Keratinocyte (primary cell): ENCODE data around the gene GPR153. TPM values are rescaled to one million over a fixed set of nuclear protein-coding genes. Genes with fewer than 3 reads are reported as not detected.

Experiments
- DNase-seq: peaks from one replicate; pipeline ENCODE4 v3.0.0-alpha.2; 2011; ENCODE audit warnings: low read depth, missing footprints, low spot score
- FAIRE-seq: peaks from 2 replicates; lab custom pipeline; 2011; peaks lifted over from hg19 to GRCh38; lab: Jason Lieb, UNC
- H2AFZ ChIP-seq: 2 replicates; pipeline ENCODE4 v1.6.0; 2012; ENCODE audit warnings: low read length, control low read depth, inconsistent platforms; ENCODE audit not compliant: control insufficient read depth
- H3K27ac ChIP-seq: 2 replicates; pipeline ENCODE4 v1.5.1; 2011; ENCODE audit warnings: low read length; ENCODE audit not compliant: control insufficient read depth, insufficient read depth
- H3K27me3 ChIP-seq: 3 replicates; pipeline ENCODE4 v1.6.0; 2011; ENCODE audit warnings: low read length; ENCODE audit not compliant: control insufficient read depth, insufficient read depth; ENCODE audit errors: extremely low read depth
- H3K36me3 ChIP-seq, 2 experiments: 2 replicates in 1 of 2; 3 replicates in 1 of 2; pipeline ENCODE4 v1.5.1; 2011; ENCODE audit warnings: low read length in 2 of 2, mild to moderate bottlenecking in 1 of 2; ENCODE audit not compliant: control insufficient read depth in 2 of 2, insufficient read depth in 2 of 2; ENCODE audit errors: extremely low read depth in 1 of 2
- H3K4me1 ChIP-seq: 3 replicates; pipeline ENCODE4 v1.5.1; 2011; ENCODE audit warnings: low read length; ENCODE audit not compliant: control insufficient read depth, insufficient read depth; ENCODE audit errors: extremely low read depth
- H3K4me2 ChIP-seq: 3 replicates; pipeline ENCODE4 v1.6.0; 2011; ENCODE audit warnings: low read depth, low read length; ENCODE audit not compliant: control insufficient read depth, insufficient read depth; ENCODE audit errors: extremely low read depth
- H3K4me3 ChIP-seq, 3 experiments: fragments of 200-600 bp in 1 of 3; sonication (generic) in 1 of 3; 2 replicates in 2 of 3; 3 replicates in 1 of 3; pipeline ENCODE4 v1.5.1; 2011 to 2016; ENCODE audit warnings: low read length in 3 of 3, mild to moderate bottlenecking in 3 of 3, control low read depth in 2 of 3, inconsistent platforms in 1 of 3, low read depth in 1 of 3, mixed read lengths in 1 of 3, mixed run types in 1 of 3, moderate library complexity in 1 of 3; ENCODE audit not compliant: control insufficient read depth in 2 of 3, insufficient read depth in 2 of 3; ENCODE audit errors: extremely low read depth in 1 of 3
- H3K79me2 ChIP-seq: 2 replicates; pipeline ENCODE4 v1.6.0; 2012; ENCODE audit warnings: low read length; ENCODE audit not compliant: control insufficient read depth, insufficient read depth
- H3K9ac ChIP-seq: 3 replicates; pipeline ENCODE4 v1.6.0; 2011; ENCODE audit warnings: low read length; ENCODE audit not compliant: control insufficient read depth, insufficient read depth; ENCODE audit errors: extremely low read depth
- H3K9me1 ChIP-seq: 3 replicates; pipeline ENCODE4 v1.6.0; 2011; ENCODE audit warnings: low read length; ENCODE audit not compliant: control insufficient read depth, insufficient read depth; ENCODE audit errors: extremely low read depth
- H3K9me3 ChIP-seq: 2 replicates; pipeline ENCODE4 v1.5.1; 2012; ENCODE audit warnings: low read depth, low read length; ENCODE audit not compliant: control insufficient read depth
- H4K20me1 ChIP-seq: 3 replicates; pipeline ENCODE4 v1.6.0; 2011; ENCODE audit warnings: low read length; ENCODE audit not compliant: control insufficient read depth, insufficient read depth; ENCODE audit errors: extremely low read depth
- CTCF ChIP-seq, 3 experiments: IDR thresholded peaks in 1 of 3; conservative IDR thresholded peaks in 1 of 3; optimal IDR thresholded peaks in 1 of 3; 2 replicates in 2 of 3; 3 replicates in 1 of 3; pipeline versions ENCODE3 to v1.5.1; 2011; ENCODE audit warnings: low read length in 3 of 3, mild to moderate bottlenecking in 3 of 3, moderate library complexity in 2 of 3, control low read depth in 1 of 3, inconsistent platforms in 1 of 3; ENCODE audit not compliant: insufficient read depth in 2 of 3; ENCODE audit errors: extremely low read depth in 1 of 3
- EZH2 ChIP-seq: IDR thresholded peaks from one replicate; pipeline ENCODE4 v1.6.1; 2012; ENCODE audit warnings: inconsistent platforms, mild to moderate bottlenecking, low read length, moderate library complexity
- dilution Hi-C: fragments of 300-500 bp; cut with MboI; formaldehyde crosslinking; loops from one replicate; pipeline ENCODE4 v1.7.0; 2020; ENCODE audit warnings: low sequenced_read_pairs; ENCODE audit not compliant: extremely low pct_ligation_motif_present
- polyA plus RNA-seq, 5 experiments: library from polyadenylated mRNA; depleted of rRNA in 3 of 5; stranded (reverse) in 3 of 5; stranded (forward) in 1 of 5; unstranded in 1 of 5; fragments of >200 nt; gene quantifications; 1 replicate in 1 of 5; 2 replicates in 3 of 5; 3 replicates in 1 of 5; pipeline versions ENCODE4 v1.2.1 to v1.2.3, GENCODE V29; 2011 to 2012; ENCODE audit warnings: missing spikeins in 2 of 5, low read depth in 1 of 5, low replicate concordance in 1 of 5

Gene GPR153
- polyA plus RNA-seq, 1 donor (not counting 4 experiments of a cell fraction or from before 2014, with no cell fraction given) = 7.2 TPM

- Histone ChIP-seq H4K20me1 (no peaks in the 10 kb centered on the region), H3K4me2 (no peak overlapping the region), H3K4me3 (no peak overlapping the region), H3K79me2 (no peaks in the 10 kb centered on the region), H3K9ac (no peak overlapping the region), H3K9me1 (no peaks in the 10 kb centered on the region), H3K27ac (no peak overlapping the region), H3K27me3 (no peaks in the 10 kb centered on the region), H3K4me1 (peaks cover 2% of the 10 kb centered on the region), H2AFZ (no peak overlapping the region), H3K9me3 (no peaks in the 10 kb centered on the region), H3K36me3 (peaks cover 0 to 2% of the 10 kb centered on the region in 2 experiments)
- dilution Hi-C loops = no loop called here
- FAIRE-seq = no peak
- DNase-seq = no peak
- TF ChIP-seq EZH2 (no peak), CTCF (optimal IDR thresholded peaks at IDR 0.05 in 1 of 3, IDR thresholded peaks at IDR 0.05 in 1 of 3, conservative IDR thresholded peaks at IDR 0.05 in 1 of 3; ENCODE audit: extremely low read depth in 1 of 3, insufficient read depth in 2 of 3, low read length in 3 of 3) (no peak)
These were observed 49.2 kb downstream of the GPR153 start for GRCh38 chr1:6211731-6212130.

DNA sequence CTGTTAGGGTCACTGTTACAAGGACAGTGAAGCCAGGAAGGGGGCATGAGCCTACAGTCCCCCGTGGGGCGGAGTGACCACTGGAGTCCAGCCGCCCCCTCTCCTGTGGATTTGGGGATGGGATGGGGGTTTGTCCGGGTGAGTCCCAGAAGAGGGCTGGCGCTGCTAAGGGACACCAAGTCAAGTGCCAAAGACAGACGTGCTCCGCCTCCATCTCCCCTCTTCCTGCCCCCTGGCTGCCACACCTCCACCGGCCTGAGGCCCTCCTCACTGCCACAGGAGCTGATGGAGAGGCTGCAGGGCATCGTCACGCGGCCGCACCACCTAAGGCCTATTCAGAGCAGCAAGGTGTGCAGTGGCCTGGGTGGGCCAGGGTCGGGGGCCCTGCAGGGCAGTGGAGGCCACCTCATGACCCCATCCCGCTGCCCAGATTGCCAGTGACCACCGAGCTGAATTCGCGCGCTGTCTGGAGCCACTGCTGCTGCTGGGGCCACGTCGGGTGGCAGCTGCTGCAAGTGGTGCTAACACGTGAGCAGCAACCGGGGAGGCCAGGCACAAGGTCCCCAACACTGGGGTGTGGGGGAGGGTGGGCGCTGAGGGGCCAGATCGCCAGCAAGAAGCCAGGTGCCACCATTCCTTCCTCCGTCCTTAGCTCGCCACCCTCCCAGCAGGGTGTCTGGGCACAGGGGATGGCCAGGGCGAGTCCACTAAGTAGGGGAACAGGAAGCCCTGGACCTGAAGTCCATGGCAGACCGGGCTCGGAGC, 50.1 kb downstream of the GPR153 start:
- peaks cover 0 to under 1% of the 10 kb centered on the region in 2 experiments for H3K36me3 ChIP-seq
- peaks cover 4% of the 10 kb centered on the region for H3K4me1 ChIP-seq
- no peak for TF ChIP-seq CTCF (optimal IDR thresholded peaks at IDR 0.05 in 1 of 3, IDR thresholded peaks at IDR 0.05 in 1 of 3, conservative IDR thresholded peaks at IDR 0.05 in 1 of 3; ENCODE audit: extremely low read depth in 1 of 3, insufficient read depth in 2 of 3, low read length in 3 of 3)
- no peak for TF ChIP-seq EZH2
- H3K9ac ChIP-seq = no peak overlapping the region
- H2AFZ ChIP-seq = no peak overlapping the region
- H3K9me1 ChIP-seq = no peaks in the 10 kb centered on the region
- no peak for DNase-seq
- no peak overlapping the region for H3K4me3 ChIP-seq
- H3K4me2 ChIP-seq = no peak overlapping the region
- no peaks in the 10 kb centered on the region for H3K9me3 ChIP-seq
- H4K20me1 ChIP-seq = no peaks in the 10 kb centered on the region
- FAIRE-seq = no peak
- dilution Hi-C loops = no loop called here
- H3K79me2 ChIP-seq = no peaks in the 10 kb centered on the region
- H3K27me3 ChIP-seq = no peaks in the 10 kb centered on the region
- no peak overlapping the region for H3K27ac ChIP-seq
